Thoracic aorta (tissue), 2 donors: ENCODE results near the gene FRAT2. TPM values are rescaled to one million over a fixed set of nuclear protein-coding genes. Genes with fewer than 3 reads are reported as not detected.
"Not testable (repeated sequence)": the region's sequence is repeated elsewhere in the genome, so short reads cannot be mapped to it uniquely, and the experiment has no call there.

ENCODE experiments used
- ATAC-seq: fragments of 150-250 bp; one replicate; pipeline ENCODE4 v1.8.0; 2017; ENCODE audit warnings: low read depth; ENCODE audit not compliant: insufficient number of reproducible peaks, low FRiP score
- DNase-seq: peaks from one replicate; pipeline ENCODE4 v3.0.0-alpha.2; 2020; ENCODE audit warnings: low spot score
- H3K27ac ChIP-seq, 2 donors: fragments of 200-600 bp; sonication (generic); 1 replicate in 1 of 2; 2 replicates in 1 of 2; pipeline ENCODE4 v1.5.1; 2016; ENCODE audit warnings: mild to moderate bottlenecking in 2 of 2, moderate library complexity in 2 of 2
- H3K27me3 ChIP-seq: fragments of 200-600 bp; sonication (generic); replicated peaks from 2 replicates; pipeline ENCODE4 v1.6.0; 2016; ENCODE audit warnings: mild to moderate bottlenecking; ENCODE audit not compliant: insufficient read depth
- H3K36me3 ChIP-seq: fragments of 200-600 bp; sonication (generic); one replicate; pipeline ENCODE4 v1.5.1; 2016
- H3K4me1 ChIP-seq, 2 donors: fragments of 200-600 bp; sonication (generic); 1 replicate in 1 of 2; 2 replicates in 1 of 2; pipeline versions ENCODE4 v1.5.1 to v1.6.0; 2016; ENCODE audit warnings: low read depth in 2 of 2, mild to moderate bottlenecking in 1 of 2; ENCODE audit not compliant: control insufficient read depth in 1 of 2
- H3K4me3 ChIP-seq: fragments of 200-600 bp; sonication (generic); 2 replicates; pipeline ENCODE4 v1.5.1; 2016; ENCODE audit warnings: mild to moderate bottlenecking
- H3K9me3 ChIP-seq: fragments of 200-600 bp; sonication (generic); 2 replicates; pipeline ENCODE4 v1.5.1; 2016
- total RNA-seq, 2 donors: library from RNA; depleted of rRNA; stranded (reverse); fragments of >200 nt; gene quantifications; one replicate each; pipeline versions ENCODE4 v1.1.0 to v1.2.3, GENCODE V29; 2016
- TF ChIP-seq, protein P1 (sequence below): fragments of 200-600 bp; sonication (generic); IDR thresholded peaks from one replicate; pipeline ENCODE4 v1.5.1; 2019; ENCODE audit warnings: antibody characterized with exemption

FRAT2 gene
- total RNA-seq, 2 donors from 2014 or later = 8.3 to 15.0 TPM

DNA sequence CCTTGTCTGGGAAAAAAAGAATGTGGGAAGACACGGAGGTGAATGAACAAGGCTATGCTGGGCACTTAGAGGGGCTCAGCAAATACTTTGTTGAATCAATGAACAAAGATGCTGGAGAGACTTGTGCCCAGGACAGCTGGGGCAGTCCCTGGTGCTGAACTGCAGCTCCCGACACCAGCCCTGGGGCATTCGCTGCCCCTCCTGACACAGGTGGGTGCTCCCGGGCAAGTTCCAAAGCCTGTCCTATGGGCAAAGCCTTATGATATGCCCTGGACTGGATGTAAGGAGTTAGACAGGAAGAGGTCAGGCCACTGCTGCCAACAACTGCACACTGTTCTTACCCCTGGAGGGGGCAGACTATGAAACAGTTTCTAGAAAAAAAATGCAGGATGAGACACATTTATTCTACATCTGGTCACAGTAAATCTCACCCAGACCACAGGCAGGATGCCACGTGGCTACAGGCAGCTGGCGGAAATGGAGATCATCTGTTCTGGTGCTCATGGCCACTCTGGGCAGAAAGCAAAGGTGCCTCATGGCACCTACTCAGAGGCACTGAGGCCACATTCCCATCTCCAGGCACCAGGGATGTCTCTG is 21.9 kb upstream of the FRAT2 start:
- TF ChIP-seq, protein P1, sequence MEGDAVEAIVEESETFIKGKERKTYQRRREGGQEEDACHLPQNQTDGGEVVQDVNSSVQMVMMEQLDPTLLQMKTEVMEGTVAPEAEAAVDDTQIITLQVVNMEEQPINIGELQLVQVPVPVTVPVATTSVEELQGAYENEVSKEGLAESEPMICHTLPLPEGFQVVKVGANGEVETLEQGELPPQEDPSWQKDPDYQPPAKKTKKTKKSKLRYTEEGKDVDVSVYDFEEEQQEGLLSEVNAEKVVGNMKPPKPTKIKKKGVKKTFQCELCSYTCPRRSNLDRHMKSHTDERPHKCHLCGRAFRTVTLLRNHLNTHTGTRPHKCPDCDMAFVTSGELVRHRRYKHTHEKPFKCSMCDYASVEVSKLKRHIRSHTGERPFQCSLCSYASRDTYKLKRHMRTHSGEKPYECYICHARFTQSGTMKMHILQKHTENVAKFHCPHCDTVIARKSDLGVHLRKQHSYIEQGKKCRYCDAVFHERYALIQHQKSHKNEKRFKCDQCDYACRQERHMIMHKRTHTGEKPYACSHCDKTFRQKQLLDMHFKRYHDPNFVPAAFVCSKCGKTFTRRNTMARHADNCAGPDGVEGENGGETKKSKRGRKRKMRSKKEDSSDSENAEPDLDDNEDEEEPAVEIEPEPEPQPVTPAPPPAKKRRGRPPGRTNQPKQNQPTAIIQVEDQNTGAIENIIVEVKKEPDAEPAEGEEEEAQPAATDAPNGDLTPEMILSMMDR = no peak
- peaks cover 9% of the 10 kb centered on the region for H3K36me3 ChIP-seq
- no peak overlapping the region for H3K4me3 ChIP-seq
- ATAC-seq (no peak), DNase-seq (no peak)
- H3K9me3 ChIP-seq = no peaks in the 10 kb centered on the region
- no peak overlapping the region for H3K27ac ChIP-seq
- no peaks in the 10 kb centered on the region for H3K27me3 ChIP-seq
- H3K4me1 ChIP-seq = no peaks in the 10 kb centered on the region

DNA sequence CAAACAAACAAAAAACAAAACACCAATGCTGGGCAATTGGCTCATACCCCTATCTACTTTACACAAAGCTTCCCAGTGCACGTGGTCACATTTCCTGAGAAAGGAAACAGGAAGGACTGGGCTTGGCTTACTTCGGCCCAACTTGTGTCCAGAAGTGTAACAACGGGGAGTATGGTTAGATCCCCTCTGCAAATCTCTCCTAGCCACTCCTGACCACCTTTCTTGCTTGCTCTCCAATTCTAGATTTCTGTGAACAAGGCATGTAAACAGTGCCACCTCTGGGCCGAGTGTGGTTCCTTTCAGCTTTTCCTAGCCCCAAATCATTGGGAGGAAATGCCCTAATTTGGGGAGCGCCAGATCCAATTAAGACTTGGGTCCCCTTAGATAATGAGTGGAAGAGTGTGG is 21.0 kb upstream of the FRAT2 start:
- DNase-seq (no peak), ATAC-seq (no peak)
- Histone ChIP-seq H3K27ac (no peak overlapping the region), H3K36me3 (peaks cover 9% of the 10 kb centered on the region), H3K4me3 (no peak overlapping the region), H3K4me1 (no peaks in the 10 kb centered on the region), H3K9me3 (no peaks in the 10 kb centered on the region), H3K27me3 (no peaks in the 10 kb centered on the region)
- TF ChIP-seq, protein P1 = peak; percentile 29

DNA sequence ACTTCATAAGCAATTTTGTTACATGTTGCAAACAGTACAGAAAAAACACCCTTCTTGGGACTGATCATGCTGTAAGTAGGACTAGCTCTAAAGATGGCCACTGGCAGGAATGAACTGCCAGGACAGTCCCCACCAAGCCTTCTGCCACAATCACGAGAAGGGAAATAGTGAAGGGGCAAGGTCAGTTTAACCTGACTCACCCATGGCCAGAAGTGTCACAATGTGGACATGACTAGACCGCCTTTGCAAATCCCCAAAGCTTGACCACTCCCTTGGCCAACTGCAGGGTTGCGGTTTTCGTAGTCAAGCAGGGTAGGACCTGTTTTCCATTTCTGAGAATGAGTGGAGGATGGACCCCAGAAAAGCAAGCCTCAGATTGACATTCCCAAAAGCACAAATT is 19.4 kb upstream of the FRAT2 start:
- TF ChIP-seq, protein P1 = no peak
- H3K9me3 ChIP-seq = no peaks in the 10 kb centered on the region
- no peak overlapping the region for H3K27ac ChIP-seq
- ATAC-seq (no peak), DNase-seq (no peak)
- no peaks in the 10 kb centered on the region for H3K36me3 ChIP-seq
- no peak overlapping the region for H3K4me3 ChIP-seq
- no peaks in the 10 kb centered on the region for H3K27me3 ChIP-seq
- H3K4me1 ChIP-seq = no peaks in the 10 kb centered on the region

DNA sequence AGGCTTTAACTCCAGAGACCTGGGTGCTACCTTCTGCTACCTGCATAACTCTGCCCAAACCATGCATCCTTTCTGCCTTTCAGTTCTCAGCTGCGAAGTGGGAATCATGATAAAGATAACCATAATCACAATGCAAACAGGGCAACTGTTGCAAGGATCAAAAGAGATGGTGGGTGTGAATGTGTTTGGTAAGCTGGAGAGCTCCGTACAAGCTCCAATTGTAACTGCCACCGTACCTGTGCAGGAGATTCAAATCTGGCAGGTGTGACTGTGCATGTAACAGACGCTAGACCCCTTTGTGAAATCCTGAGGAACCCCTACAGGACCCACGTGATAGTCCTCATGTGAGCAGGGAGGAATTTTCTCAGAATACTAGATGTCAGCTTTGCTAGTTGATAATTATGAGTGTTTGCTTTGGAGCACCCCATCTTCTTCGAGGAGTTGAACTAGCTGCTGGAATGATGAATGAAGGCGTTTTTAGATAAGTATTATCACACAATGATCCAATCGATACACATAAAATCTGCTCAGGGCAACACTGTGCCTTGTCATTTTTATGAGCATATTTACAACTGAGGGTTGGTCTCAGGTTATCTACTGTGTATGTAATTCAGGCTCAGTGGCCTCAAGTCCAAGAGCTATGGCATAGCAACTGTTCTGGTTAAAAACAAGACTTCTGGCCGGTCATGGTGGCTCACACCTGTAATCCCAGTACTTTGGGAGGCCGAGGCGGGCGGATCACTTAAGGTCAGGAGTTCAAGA is 15.4 kb upstream of the FRAT2 start:
- Histone ChIP-seq H3K4me3 (no peak overlapping the region), H3K9me3 (no peaks in the 10 kb centered on the region), H3K4me1 (no peaks in the 10 kb centered on the region), H3K27me3 (no peaks in the 10 kb centered on the region), H3K36me3 (no peaks in the 10 kb centered on the region), H3K27ac (no peak overlapping the region)
- ATAC-seq (no peak), DNase-seq (no peak)
- TF ChIP-seq, protein P1 = no peak

DNA sequence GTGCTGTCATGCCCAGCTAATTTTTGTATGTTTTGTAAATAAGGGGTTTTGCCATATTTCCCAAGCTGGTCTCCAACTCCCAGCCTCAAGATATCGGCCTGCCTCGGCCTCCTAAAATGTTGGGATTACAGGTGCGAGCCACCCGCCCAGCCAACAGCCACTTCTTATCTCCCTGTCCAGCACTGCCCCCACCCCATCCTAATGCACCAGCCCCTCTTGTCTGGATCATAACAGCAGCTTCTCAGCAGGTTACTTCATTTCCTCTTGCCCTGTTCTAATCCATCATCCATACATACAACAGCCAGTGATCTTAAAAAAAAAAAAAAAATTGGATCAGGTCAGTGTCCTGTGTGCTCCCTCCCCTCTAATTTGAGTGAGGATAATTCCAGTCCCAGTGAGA is 12.8 kb upstream of the FRAT2 start:
- ATAC-seq (no peak), DNase-seq (no peak)
- TF ChIP-seq, protein P1 = no peak

GRCh38 chr10:97343664-97344063 is 9.1 kb upstream of the FRAT2 start:
- not testable (repeated sequence) for H3K4me3 ChIP-seq, H3K4me1 ChIP-seq, H3K36me3 ChIP-seq, H3K27ac ChIP-seq, DNase-seq, ATAC-seq, H3K27me3 ChIP-seq, H3K9me3 ChIP-seq

More for the DNA sequence above, 12.8 kb upstream of the FRAT2 start:
- Histone ChIP-seq H3K4me1 (no peaks in the 10 kb centered on the region), H3K36me3 (no peaks in the 10 kb centered on the region), H3K9me3 (no peaks in the 10 kb centered on the region), H3K4me3 (no peak overlapping the region), H3K27ac (no peak overlapping the region), H3K27me3 (no peaks in the 10 kb centered on the region)
